ENCODE data around the gene SNAPC1. TPM values are rescaled to one million over a fixed set of nuclear protein-coding genes. Genes with fewer than 3 reads are reported as not detected.

Gene SNAPC1
- total RNA-seq, 4 donors from 2014 or later, result 2.0 to 3.7 (median 3.0) TPM

DNA sequence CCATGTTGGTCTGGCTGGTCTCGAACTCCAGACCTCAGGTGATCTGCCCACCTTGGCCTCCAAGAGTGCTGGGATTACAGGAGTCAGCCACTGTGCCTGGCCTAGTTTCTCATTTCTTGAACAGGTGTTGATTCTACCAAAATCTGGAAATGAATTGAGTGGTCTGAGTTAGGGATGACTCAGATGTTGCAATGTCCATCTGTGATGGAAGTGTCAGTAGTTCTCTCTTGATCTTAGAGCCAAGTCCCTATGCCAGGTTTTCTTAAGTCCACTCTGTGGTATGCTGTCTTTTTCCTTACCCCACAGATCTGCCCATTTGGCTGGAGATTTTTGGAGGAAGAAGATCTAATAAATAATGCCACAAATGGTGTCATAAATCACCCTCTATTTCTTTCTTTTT lies 12.6 kb downstream of the SNAPC1 start:
- in situ Hi-C loops (cut with MboI; ENCODE audit: low sequenced_read_pairs in 4 of 4), result no loop called here
- intact Hi-C loops (cut with DNase I; ENCODE audit: low total_unique reads), result no loop called here
- no peaks in the 10 kb centered on the region for H3K9me3 ChIP-seq

DNA sequence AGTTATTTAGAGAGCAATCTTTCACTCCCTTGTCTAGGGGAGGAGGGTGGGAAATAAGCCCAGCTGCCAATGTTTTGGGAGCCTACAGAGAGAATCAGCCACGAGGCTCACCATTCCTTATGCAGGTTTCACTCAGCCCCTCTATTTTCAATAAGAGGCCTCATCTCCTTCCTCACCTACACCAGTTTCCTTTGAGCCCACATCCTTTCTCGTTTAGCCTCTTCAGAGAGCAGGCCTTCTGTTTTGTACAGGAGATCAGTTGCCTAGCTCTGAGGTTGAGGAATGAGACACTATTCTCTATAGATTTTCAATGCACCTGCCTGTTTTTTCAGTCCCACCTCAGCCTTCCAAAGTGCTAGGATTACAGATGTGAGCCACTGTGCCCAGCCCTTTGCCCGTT lies 17.9 kb downstream of the SNAPC1 start:
- Histone ChIP-seq H3K27me3 (no peaks in the 10 kb centered on the region), H3K4me3 (no peak overlapping the region), H3K9me3 (no peaks in the 10 kb centered on the region), H3K27ac (no peak overlapping the region), H3K4me1 (no peaks in the 10 kb centered on the region), H3K36me3 (peaks cover 0 to 64% of the 10 kb centered on the region in 2 donors)
- ATAC-seq (no peak), DNase-seq (no peak)
- in situ Hi-C loops (cut with MboI; ENCODE audit: low sequenced_read_pairs in 4 of 4) (no loop called here), intact Hi-C loops (cut with DNase I; ENCODE audit: low total_unique reads) (no loop called here)
- no peak for TF ChIP-seq POLR2A (IDR thresholded peaks at IDR 0.05)
- TF ChIP-seq, protein P1, sequence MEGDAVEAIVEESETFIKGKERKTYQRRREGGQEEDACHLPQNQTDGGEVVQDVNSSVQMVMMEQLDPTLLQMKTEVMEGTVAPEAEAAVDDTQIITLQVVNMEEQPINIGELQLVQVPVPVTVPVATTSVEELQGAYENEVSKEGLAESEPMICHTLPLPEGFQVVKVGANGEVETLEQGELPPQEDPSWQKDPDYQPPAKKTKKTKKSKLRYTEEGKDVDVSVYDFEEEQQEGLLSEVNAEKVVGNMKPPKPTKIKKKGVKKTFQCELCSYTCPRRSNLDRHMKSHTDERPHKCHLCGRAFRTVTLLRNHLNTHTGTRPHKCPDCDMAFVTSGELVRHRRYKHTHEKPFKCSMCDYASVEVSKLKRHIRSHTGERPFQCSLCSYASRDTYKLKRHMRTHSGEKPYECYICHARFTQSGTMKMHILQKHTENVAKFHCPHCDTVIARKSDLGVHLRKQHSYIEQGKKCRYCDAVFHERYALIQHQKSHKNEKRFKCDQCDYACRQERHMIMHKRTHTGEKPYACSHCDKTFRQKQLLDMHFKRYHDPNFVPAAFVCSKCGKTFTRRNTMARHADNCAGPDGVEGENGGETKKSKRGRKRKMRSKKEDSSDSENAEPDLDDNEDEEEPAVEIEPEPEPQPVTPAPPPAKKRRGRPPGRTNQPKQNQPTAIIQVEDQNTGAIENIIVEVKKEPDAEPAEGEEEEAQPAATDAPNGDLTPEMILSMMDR (IDR thresholded peaks at IDR 0.05 in 4 of 5, conservative IDR thresholded peaks at IDR 0.05 in 1 of 5), result no peak

More for the DNA sequence above, 12.6 kb downstream of the SNAPC1 start:
- TF ChIP-seq, protein P1 (IDR thresholded peaks at IDR 0.05 in 4 of 5, conservative IDR thresholded peaks at IDR 0.05 in 1 of 5), result no peak
- TF ChIP-seq POLR2A (IDR thresholded peaks at IDR 0.05), result no peak
- Histone ChIP-seq H3K36me3 (peaks cover 0 to 43% of the 10 kb centered on the region in 2 donors), H3K27me3 (no peaks in the 10 kb centered on the region), H3K4me3 (no peak overlapping the region), H3K27ac (no peak overlapping the region), H3K4me1 (no peaks in the 10 kb centered on the region)
- ATAC-seq (no peak), DNase-seq (no peak)

DNA sequence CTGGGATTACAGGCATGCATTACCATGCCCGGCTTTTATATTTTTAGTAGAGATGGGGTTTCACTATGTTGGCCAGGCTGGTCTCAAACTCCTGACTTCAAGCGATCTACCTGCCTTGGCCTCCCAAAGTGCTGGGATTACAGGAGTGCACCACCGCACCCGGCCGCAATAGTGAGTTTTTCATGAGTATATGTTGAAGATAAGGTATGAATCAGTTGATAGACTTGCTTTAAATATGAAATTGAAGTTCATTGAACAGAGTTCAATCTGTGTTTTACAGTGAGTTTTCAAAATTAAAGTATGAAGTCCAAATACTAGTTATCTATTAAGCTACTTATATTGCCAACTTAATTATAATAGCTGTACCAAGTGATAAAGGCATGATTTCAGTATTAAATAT lies 35.1 kb downstream of the SNAPC1 start:
- TF ChIP-seq, protein P1 (IDR thresholded peaks at IDR 0.05 in 4 of 5, conservative IDR thresholded peaks at IDR 0.05 in 1 of 5), result no peak
- intact Hi-C loops (cut with DNase I; ENCODE audit: low total_unique reads) (no loop called here), in situ Hi-C loops (cut with MboI; ENCODE audit: low sequenced_read_pairs in 4 of 4) (no loop called here)
- H3K27me3 ChIP-seq, result no peaks in the 10 kb centered on the region
- ATAC-seq (no peak), DNase-seq (no peak)
- no peak overlapping the region for H3K4me3 ChIP-seq
- H3K36me3 ChIP-seq, result peaks cover 0 to 4% of the 10 kb centered on the region in 2 donors
- H3K27ac ChIP-seq, result no peak overlapping the region
- no peaks in the 10 kb centered on the region for H3K9me3 ChIP-seq
- no peaks in the 10 kb centered on the region for H3K4me1 ChIP-seq

DNA sequence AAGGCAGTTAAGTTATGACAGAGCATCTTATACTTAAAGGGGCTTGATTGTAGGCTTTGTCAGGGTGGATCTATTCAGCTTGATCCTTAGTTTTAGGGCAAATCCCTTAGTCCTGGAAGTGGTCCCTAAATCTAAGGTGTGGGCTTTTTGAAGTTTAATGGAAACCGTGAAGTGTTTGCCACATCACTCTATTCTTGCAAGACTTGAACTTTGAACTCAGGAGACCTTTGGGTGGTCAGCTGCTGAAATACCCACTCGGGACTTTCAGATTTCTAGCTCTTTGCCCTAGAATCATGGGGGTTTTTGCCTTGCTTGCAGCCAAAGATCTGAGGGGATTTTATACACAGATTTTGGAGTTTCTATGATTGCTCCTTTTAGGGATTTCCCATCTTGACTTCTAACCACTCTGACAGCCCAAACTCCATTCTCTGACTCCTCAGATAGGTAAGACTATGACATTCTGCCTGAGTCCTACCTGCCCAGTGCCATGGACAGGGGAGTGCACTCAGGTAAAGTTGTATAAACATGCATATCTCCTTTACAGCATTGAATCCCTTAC lies 39.9 kb downstream of the SNAPC1 start:
- in situ Hi-C loops (cut with MboI; ENCODE audit: low sequenced_read_pairs in 4 of 4) (no loop called here), intact Hi-C loops (cut with DNase I; ENCODE audit: low total_unique reads) (no loop called here)
- Histone ChIP-seq H3K9me3 (no peaks in the 10 kb centered on the region), H3K4me3 (no peak overlapping the region), H3K36me3 (peaks cover 0 to 6% of the 10 kb centered on the region in 2 donors), H3K27ac (no peak overlapping the region), H3K27me3 (no peaks in the 10 kb centered on the region), H3K4me1 (no peaks in the 10 kb centered on the region)
- no peak for DNase-seq
- ATAC-seq, result no peak
- TF ChIP-seq POLR2A (IDR thresholded peaks at IDR 0.05), result no peak
- TF ChIP-seq, protein P1 (IDR thresholded peaks at IDR 0.05 in 4 of 5, conservative IDR thresholded peaks at IDR 0.05 in 1 of 5), result no peak

DNA sequence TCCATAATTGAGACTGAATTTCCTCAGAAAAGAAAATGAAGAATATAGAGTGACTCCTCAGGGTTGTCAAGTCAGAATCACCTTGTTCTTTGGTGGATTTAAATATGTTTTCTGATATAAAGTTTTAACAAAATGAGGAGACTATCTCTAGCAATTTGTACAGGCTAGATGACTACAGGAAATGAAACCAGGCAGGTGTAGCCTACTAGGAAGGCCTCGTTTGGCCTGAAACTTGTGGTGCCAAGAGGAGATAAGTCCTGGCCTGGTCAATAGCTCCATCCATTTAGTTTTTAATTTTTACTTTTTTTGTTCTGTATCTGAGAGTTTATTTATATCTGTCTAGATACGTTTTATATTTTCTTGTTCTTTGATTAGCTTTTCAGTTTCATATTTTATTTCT lies 41.5 kb downstream of the SNAPC1 start:
- H3K27ac ChIP-seq, result no peak overlapping the region

More for the DNA sequence above, 41.5 kb downstream of the SNAPC1 start:
- TF ChIP-seq POLR2A (IDR thresholded peaks at IDR 0.05), result no peak
- TF ChIP-seq, protein P1 (IDR thresholded peaks at IDR 0.05 in 4 of 5, conservative IDR thresholded peaks at IDR 0.05 in 1 of 5), result no peak
- Histone ChIP-seq H3K4me1 (no peaks in the 10 kb centered on the region), H3K9me3 (no peaks in the 10 kb centered on the region), H3K27me3 (no peaks in the 10 kb centered on the region), H3K4me3 (no peak overlapping the region), H3K36me3 (peaks cover 0 to 6% of the 10 kb centered on the region in 2 donors)
- in situ Hi-C loops (cut with MboI; ENCODE audit: low sequenced_read_pairs in 4 of 4) (no loop called here), intact Hi-C loops (cut with DNase I; ENCODE audit: low total_unique reads) (no loop called here)
- ATAC-seq, result no peak
- no peak for DNase-seq
